Immature natural killer cell (primary cell): ENCODE measurements around the gene CABP2. TPM values are rescaled to one million over a fixed set of nuclear protein-coding genes. Genes with fewer than 3 reads are reported as not detected.
"Not testable (repeated sequence)": the region's sequence is repeated elsewhere in the genome, so short reads cannot be mapped to it uniquely, and the experiment has no call there.

Experiments used
- DNase-seq, 3 donors: peaks; one replicate each; pipeline ENCODE4 v3.0.0; 2022; ENCODE audit warnings: mixed read lengths in 1 of 3
- H3K27ac Mint-ChIP-seq, 6 donors: one replicate each; pipeline ENCODE4 v1.8.0; 2020; ENCODE audit warnings: mixed read lengths in 6 of 6, mild to moderate bottlenecking in 5 of 6, inconsistent platforms in 4 of 6, moderate library complexity in 3 of 6
- H3K27me3 Mint-ChIP-seq, 3 donors: one replicate each; pipeline ENCODE4 v1.8.0; 2020 to 2021; ENCODE audit warnings: low read depth in 3 of 3, mild to moderate bottlenecking in 3 of 3, mixed read lengths in 3 of 3, moderate library complexity in 3 of 3, inconsistent platforms in 1 of 3
- H3K36me3 Mint-ChIP-seq, 3 donors: one replicate each; pipeline ENCODE4 v1.8.0; 2020; ENCODE audit warnings: mixed read lengths in 3 of 3, inconsistent platforms in 2 of 3, mild to moderate bottlenecking in 2 of 3
- H3K4me1 Mint-ChIP-seq, 2 donors: one replicate each; pipeline ENCODE4 v1.8.0; 2020; ENCODE audit warnings: inconsistent platforms in 2 of 2, mild to moderate bottlenecking in 2 of 2, mixed read lengths in 2 of 2, moderate library complexity in 1 of 2
- H3K4me3 Mint-ChIP-seq, 5 donors: one replicate each; pipeline ENCODE4 v1.8.0; 2020; ENCODE audit warnings: mild to moderate bottlenecking in 5 of 5, mixed read lengths in 5 of 5, inconsistent platforms in 3 of 5, moderate library complexity in 3 of 5
- H3K9me3 Mint-ChIP-seq, 6 donors: one replicate each; pipeline ENCODE4 v1.8.0; 2020; ENCODE audit warnings: mild to moderate bottlenecking in 6 of 6, mixed read lengths in 6 of 6, inconsistent platforms in 4 of 6, moderate library complexity in 3 of 6
- polyA plus RNA-seq, 3 donors: library from polyadenylated mRNA; unstranded; fragments of 300-500 nt; fragmentation: Illumina TruSeq; gene quantifications; one replicate each; pipeline ENCODE4 v1.2.3, GENCODE V29; 2021

The CABP2 gene
- polyA plus RNA-seq, 3 donors from 2014 or later = not detected

GRCh38 chr11:67491276-67492068 lies 31.8 kb downstream of the CABP2 start:
- Mint-ChIP-seq H3K36me3 (peaks cover 0 to 15% (median 6%) of the 10 kb centered on the region in 3 donors), H3K4me1 (peaks cover 16 to 18% of the 10 kb centered on the region in 2 donors), H3K27me3 (peaks cover 0 to 1% (median 0%) of the 10 kb centered on the region in 3 donors), H3K27ac (no peak overlapping the region), H3K9me3 (no peaks in the 10 kb centered on the region), H3K4me3 (no peak overlapping the region)
- no peak for DNase-seq

GRCh38 chr11:67490727-67491065 lies 32.5 kb downstream of the CABP2 start:
- Mint-ChIP-seq H3K4me3 (no peak overlapping the region), H3K27me3 (no peaks in the 10 kb centered on the region), H3K9me3 (no peaks in the 10 kb centered on the region), H3K4me1 (peaks cover 24 to 26% of the 10 kb centered on the region in 2 donors), H3K27ac (no peak overlapping the region), H3K36me3 (peaks cover 0 to 15% (median 9%) of the 10 kb centered on the region in 3 donors)
- DNase-seq = no peak

DNA sequence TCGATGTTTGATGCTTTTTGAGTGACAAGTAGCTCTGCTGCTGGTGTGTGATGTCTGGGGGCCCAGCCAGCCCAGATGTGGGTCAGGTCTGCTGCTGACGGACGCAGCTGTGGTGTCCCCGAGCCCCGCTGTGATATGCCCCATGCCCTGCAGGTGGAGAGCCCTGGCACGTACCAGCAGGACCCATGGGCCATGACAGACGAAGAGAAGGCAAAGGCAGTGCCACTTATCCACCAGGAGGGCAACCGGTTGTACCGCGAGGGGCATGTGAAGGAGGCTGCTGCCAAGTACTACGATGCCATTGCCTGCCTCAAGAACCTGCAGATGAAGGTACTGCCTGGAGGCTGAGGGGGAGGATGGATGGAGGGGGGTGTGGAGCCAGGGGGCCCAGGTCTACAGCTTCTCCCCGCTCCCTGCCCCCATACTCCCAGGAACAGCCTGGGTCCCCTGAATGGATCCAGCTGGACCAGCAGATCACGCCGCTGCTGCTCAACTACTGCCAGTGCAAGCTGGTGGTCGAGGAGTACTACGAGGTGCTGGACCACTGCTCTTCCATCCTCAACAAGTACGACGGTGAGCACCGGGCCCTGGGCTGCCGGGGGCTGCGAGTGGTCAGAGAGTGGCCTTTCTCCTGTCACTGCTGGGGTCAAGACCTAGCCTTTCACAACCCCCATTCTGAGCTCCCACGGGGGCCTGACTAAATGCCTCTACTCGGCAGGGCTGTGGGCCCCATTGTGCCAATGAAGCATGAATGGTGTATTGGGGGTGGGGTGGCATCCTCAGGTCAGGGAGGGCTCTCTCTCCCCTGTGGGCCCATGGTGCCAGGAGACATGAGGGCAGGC lies 33.1 kb downstream of the CABP2 start:
- Mint-ChIP-seq H3K4me1 (peaks cover 28 to 31% of the 10 kb centered on the region in 2 donors), H3K27me3 (no peaks in the 10 kb centered on the region), H3K9me3 (no peaks in the 10 kb centered on the region), H3K4me3 (no peak overlapping the region), H3K36me3 (peaks cover 0 to 15% (median 9%) of the 10 kb centered on the region in 3 donors), H3K27ac (peak overlapping the region in 3 of 6 donors; percentile 55 to 80 (median 58))
- no peak for DNase-seq

DNA sequence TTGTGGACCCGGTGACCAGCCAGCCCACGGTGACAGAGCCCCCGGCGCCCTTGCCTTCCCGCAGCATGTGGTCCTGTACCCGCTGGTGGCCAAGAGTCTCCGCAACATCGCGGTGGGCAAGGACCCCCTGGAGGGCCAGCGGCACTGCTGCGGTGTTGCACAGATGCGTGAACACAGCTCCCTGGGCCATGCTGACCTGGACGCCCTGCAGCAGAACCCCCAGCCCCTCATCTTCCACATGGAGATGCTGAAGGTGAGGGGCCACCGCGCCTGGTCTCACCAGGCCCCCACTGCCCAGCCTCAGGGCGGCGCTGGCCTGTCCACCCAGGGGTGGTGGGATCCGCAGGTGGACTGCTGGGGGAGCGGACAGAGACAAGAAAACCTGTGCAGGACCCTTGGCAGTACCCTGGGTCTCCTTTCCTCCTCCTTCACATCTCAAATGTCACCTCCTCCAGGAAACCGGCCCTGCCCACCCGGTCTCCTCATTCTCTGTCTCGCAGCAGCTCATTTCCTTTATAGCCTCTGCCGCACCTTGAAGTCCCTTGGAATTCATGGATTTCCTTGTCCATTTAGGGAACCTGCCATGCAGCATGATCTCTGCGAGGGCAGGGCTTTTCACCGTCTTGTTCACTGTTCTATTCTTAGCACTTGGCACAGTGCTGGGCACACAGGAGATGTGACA lies 33.9 kb downstream of the CABP2 start:
- peaks cover 0 to 15% (median 9%) of the 10 kb centered on the region in 3 donors for H3K36me3 Mint-ChIP-seq
- no peak overlapping the region for H3K4me3 Mint-ChIP-seq
- no peak for DNase-seq
- H3K27ac Mint-ChIP-seq = peak overlapping the region in 2 of 6 donors; percentile 55 to 80
- peaks cover 0 to 2% (median under 1%) of the 10 kb centered on the region in 3 donors for H3K27me3 Mint-ChIP-seq
- no peaks in the 10 kb centered on the region for H3K9me3 Mint-ChIP-seq
- H3K4me1 Mint-ChIP-seq = peaks cover 35 to 38% of the 10 kb centered on the region in 2 donors

GRCh38 chr11:67486481-67487195 lies 36.6 kb downstream of the CABP2 start:
- H3K4me3 Mint-ChIP-seq = peak overlapping the region; percentile 52 to 82 (median 75)
- DNase-seq = peak; percentile 27 to 50 (median 40)

DNA sequence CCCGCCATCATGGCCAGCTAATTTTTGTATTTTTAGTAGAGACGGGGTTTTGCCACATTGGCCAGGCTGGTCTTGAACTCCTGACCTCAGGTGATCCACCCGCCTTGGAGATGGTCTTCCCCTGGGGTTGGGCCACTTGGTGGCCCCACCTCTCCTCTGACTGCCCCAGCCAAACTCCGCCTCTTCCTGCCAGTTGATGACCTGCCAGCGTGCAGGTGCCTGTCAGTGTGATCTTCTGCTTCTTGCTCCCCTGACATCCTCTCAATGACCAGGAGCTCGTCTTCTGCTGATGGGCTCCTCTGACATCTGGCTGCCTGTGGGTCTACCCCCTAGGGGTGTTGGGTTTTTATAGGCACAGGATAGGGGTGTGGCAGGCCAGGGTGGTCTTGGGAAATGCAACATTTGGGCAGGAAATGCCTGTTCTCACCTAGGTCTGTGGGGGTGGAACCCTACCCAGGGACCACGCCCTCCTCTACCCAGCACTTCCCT lies 37.3 kb downstream of the CABP2 start:
- DNase-seq = peak; percentile 17 to 30 (median 19)
- H3K27me3 Mint-ChIP-seq, H3K9me3 Mint-ChIP-seq: not testable (repeated sequence)
- H3K4me1 Mint-ChIP-seq = peaks cover 57 to 60% of the 10 kb centered on the region in 2 donors
- peaks cover 0 to 15% (median 9%) of the 10 kb centered on the region in 3 donors for H3K36me3 Mint-ChIP-seq
- peak overlapping the region; percentile 66 to 90 (median 87) for H3K27ac Mint-ChIP-seq
- H3K4me3 Mint-ChIP-seq = peak overlapping the region; percentile 52 to 82 (median 75)

More at GRCh38 chr11:67486481-67487195, 36.6 kb downstream of the CABP2 start:
- no peaks in the 10 kb centered on the region for H3K9me3 Mint-ChIP-seq
- peak overlapping the region; percentile 66 to 90 (median 87) for H3K27ac Mint-ChIP-seq
- H3K4me1 Mint-ChIP-seq = peaks cover 57 to 60% of the 10 kb centered on the region in 2 donors
- peaks cover 0 to 15% (median 9%) of the 10 kb centered on the region in 3 donors for H3K36me3 Mint-ChIP-seq
- H3K27me3 Mint-ChIP-seq = peaks cover 4 to 9% (median 6%) of the 10 kb centered on the region in 3 donors

- H3K9me3 Mint-ChIP-seq = no peaks in the 10 kb centered on the region
- H3K4me1 Mint-ChIP-seq = peaks cover 57 to 60% of the 10 kb centered on the region in 2 donors
- peak; percentile 20 to 41 (median 20) for DNase-seq
- peak overlapping the region; percentile 96 to 100 (median 100) for H3K27ac Mint-ChIP-seq
- peaks cover 0 to 14% (median 9%) of the 10 kb centered on the region in 3 donors for H3K36me3 Mint-ChIP-seq
- peak overlapping the region; percentile 96 to 100 (median 99) for H3K4me3 Mint-ChIP-seq
- peaks cover 5 to 9% (median 6%) of the 10 kb centered on the region in 3 donors for H3K27me3 Mint-ChIP-seq
Observed at GRCh38 chr11:67484847-67485311, 38.4 kb downstream of the CABP2 start.

DNA sequence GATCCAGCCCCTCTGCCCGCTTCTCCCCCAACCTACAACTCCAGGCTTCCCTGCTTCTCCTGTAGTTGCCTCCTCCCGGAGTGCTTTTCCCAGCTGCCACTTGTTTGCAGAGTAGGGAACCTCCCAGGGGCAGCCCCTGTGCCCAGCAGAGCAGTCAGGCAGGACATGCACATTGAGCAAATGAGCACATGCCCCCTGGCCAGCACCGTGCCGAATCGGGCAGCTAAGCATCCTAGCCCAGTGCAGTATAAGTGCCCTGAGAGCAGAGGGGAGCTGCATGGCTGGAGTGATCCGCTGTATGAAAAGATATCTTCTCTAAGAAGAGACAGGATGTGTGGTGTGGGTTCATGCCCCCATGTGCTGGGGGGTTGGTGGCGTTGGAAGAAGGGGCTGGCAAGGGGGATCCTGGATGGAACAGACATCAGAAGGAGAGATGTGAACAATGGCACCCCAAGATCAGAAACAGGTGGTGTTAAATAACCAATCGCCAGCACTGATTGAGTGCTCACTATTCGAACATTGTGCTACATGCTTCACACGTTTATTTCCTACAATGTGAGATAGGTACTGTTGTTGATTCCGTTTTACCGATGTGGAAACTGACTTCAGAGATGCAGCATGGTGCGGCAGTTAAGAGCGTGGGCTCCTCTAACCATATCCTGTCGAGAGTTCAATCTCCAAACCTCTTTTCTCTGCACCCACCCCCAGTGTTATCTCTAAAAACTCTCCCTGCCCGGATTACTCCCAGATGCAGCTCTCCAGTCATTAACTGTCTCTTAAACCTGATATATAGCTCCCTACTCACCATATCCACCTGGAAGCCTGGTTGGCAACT lies 39.2 kb downstream of the CABP2 start:
- H3K4me1 Mint-ChIP-seq = peaks cover 55 to 60% of the 10 kb centered on the region in 2 donors

DNA sequence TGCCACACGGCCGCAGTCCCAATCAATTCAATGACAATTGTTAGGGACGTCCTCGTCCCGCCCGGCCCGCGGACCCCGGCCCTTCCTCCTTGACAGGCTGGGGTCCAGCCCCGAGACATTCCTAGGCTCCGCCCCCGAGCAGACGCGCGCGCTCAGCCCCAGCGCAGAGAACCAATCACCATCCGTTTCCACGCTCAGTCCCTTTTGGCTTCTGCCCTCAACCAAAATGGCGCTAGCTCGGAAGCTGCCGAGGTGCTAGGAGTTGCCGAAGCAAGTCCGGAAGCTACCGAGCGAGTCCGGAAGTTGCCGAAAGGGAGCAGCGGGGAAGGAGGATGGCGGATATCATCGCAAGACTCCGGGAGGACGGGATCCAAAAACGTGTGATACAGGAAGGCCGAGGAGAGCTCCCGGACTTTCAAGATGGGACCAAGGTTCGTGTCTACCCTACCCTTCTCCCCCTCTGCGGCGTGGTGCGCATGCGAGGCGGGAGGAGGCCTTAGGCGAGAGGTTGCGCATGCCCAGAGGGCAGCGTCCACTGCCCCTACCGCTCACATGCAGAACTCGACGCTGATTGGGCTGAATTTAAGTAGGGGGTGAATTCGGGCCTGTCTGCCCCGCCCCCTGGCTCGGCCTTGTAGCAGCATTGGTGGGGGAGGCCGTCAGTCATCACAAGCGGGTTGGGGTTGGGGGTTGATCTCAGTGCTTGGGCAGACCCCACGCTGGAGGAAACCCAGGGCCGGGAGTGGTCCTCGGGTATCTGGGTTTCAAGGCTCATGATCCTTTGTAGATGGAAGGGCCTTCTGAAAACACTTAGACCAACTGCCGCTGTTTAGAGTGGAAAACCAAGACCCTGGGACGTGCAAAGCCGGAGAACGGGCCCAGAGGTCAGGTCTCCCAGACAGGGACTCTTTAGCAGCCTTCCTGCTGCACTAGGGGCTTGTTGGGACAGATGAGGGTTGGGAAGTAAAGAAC lies 40.1 kb downstream of the CABP2 start, which contains the start of gene AIP:
TSS of gene AIP (plus strand) at position 200 of the 972 bp plus-strand sequence. CDS start at position 333, 133 bp downstream.
- peak; percentile 96 to 97 (median 96) for DNase-seq
- Mint-ChIP-seq H3K9me3 (no peaks in the 10 kb centered on the region), H3K27ac (peak within 1 kb of the TSS; percentile 96 to 100 (median 100)), H3K27me3 (peaks cover 5 to 9% (median 6%) of the 10 kb centered on the region in 3 donors), H3K4me1 (peaks cover 53 to 59% of the 10 kb centered on the region in 2 donors), H3K4me3 (peak within 1 kb of the TSS; percentile 96 to 100 (median 99)), H3K36me3 (peaks cover 0 to 9% (median 9%) of the 10 kb centered on the region in 3 donors)

More for the DNA sequence above, 39.2 kb downstream of the CABP2 start:
- peaks cover 5 to 9% (median 6%) of the 10 kb centered on the region in 3 donors for H3K27me3 Mint-ChIP-seq
- H3K36me3 Mint-ChIP-seq = peaks cover 0 to 10% (median 9%) of the 10 kb centered on the region in 3 donors
- H3K27ac Mint-ChIP-seq = peak overlapping the region; percentile 96 to 100 (median 100)
- DNase-seq = peak; percentile 19 to 53 (median 33)
- H3K9me3 Mint-ChIP-seq = no peaks in the 10 kb centered on the region
- peak overlapping the region; percentile 96 to 100 (median 99) for H3K4me3 Mint-ChIP-seq

GRCh38 chr11:67482275-67482826 lies 40.9 kb downstream of the CABP2 start:
- peak overlapping the region; percentile 96 to 100 (median 100) for H3K27ac Mint-ChIP-seq
- H3K9me3 Mint-ChIP-seq = no peaks in the 10 kb centered on the region
- H3K4me1 Mint-ChIP-seq = peaks cover 46 to 51% of the 10 kb centered on the region in 2 donors
- no peak for DNase-seq
- peaks cover 0 to 4% (median 2%) of the 10 kb centered on the region in 3 donors for H3K36me3 Mint-ChIP-seq
- H3K27me3 Mint-ChIP-seq = peaks cover 6 to 9% (median 9%) of the 10 kb centered on the region in 3 donors
- H3K4me3 Mint-ChIP-seq = peak overlapping the region; percentile 96 to 100 (median 99)
